Measurements from ENCODE around the gene CARD8. TPM values are rescaled to one million over a fixed set of nuclear protein-coding genes. Genes with fewer than 3 reads are reported as not detected.
A peak's percentile ranks its signal among the peaks of the same experiment; 100 is the strongest.
"Not testable (repeated sequence)": the region's sequence is repeated elsewhere in the genome, so short reads cannot be mapped to it uniquely, and the experiment has no call there.

CARD8 gene
- total RNA-seq, 2 experiments from 2014 or later, result 247 to 253 TPM

- H3K4me1 Mint-ChIP-seq, result peaks cover 34% of the 10 kb centered on the region
- ChIA-PET POLR2A (no interaction called here), CTCF (no interaction called here)
- no peak for DNase-seq
- H3K9me3 Mint-ChIP-seq, result no peaks in the 10 kb centered on the region
- H3K27me3 Mint-ChIP-seq, result no peaks in the 10 kb centered on the region
- peaks cover 78% of the 10 kb centered on the region for H3K36me3 Mint-ChIP-seq (ENCODE audit: low read depth)
- no peak overlapping the region for H3K4me3 Mint-ChIP-seq
- no peak overlapping the region for H3K27ac Mint-ChIP-seq
Observed at GRCh38 chr19:48237057-48237456, 18.7 kb downstream of the CARD8 start.

- peak overlapping the region; percentile 48 for H3K27ac Mint-ChIP-seq
- ChIA-PET POLR2A (interaction anchor here (1.0 to 1.5 kb wide), 2 partner anchors 25 to 30 kb away, joined by 4 read pairs; partner anchors contain the start of gene CARD8), CTCF (interaction anchor here (0.6 to 1.0 kb wide), 2 partner anchors 27 to 124 kb away, joined by 3 read pairs; no protein-coding TSS in a partner anchor)
- H3K4me1 Mint-ChIP-seq, result peaks cover 36% of the 10 kb centered on the region
- no peak overlapping the region for H3K4me3 Mint-ChIP-seq
- peaks cover 85% of the 10 kb centered on the region for H3K36me3 Mint-ChIP-seq (ENCODE audit: low read depth)
- H3K27me3 Mint-ChIP-seq, result no peaks in the 10 kb centered on the region
- H3K9me3 Mint-ChIP-seq, result no peaks in the 10 kb centered on the region
- peak; percentile 70 for DNase-seq
Observed at GRCh38 chr19:48230555-48231129, 25.1 kb downstream of the CARD8 start.

GRCh38 chr19:48221628-48222027 is 34.1 kb downstream of the CARD8 start:
- POLR2A ChIA-PET, result interaction anchor here (1.0 kb wide), 1 partner anchor 16 kb away, joined by 3 read pairs; no protein-coding TSS in a partner anchor

GRCh38 chr19:48220784-48221183 is 34.9 kb downstream of the CARD8 start:
- DNase-seq, H3K27ac Mint-ChIP-seq, CTCF ChIA-PET, H3K27me3 Mint-ChIP-seq, H3K4me1 Mint-ChIP-seq, H3K9me3 Mint-ChIP-seq, H3K4me3 Mint-ChIP-seq: not testable (repeated sequence)
- POLR2A ChIA-PET, result interaction anchor here (1.0 kb wide), 1 partner anchor 15 kb away, joined by 3 read pairs; no protein-coding TSS in a partner anchor
- peaks cover 62% of the 10 kb centered on the region for H3K36me3 Mint-ChIP-seq (ENCODE audit: low read depth)

More at GRCh38 chr19:48221628-48222027, 34.1 kb downstream of the CARD8 start:
- no peaks in the 10 kb centered on the region for H3K9me3 Mint-ChIP-seq
- CTCF ChIA-PET, result no interaction called here
- H3K36me3 Mint-ChIP-seq (ENCODE audit: low read depth), result peaks cover 58% of the 10 kb centered on the region
- no peaks in the 10 kb centered on the region for H3K4me1 Mint-ChIP-seq
- DNase-seq, result no peak
- H3K4me3 Mint-ChIP-seq, result no peak overlapping the region
- H3K27me3 Mint-ChIP-seq, result no peaks in the 10 kb centered on the region
- no peak overlapping the region for H3K27ac Mint-ChIP-seq

- ChIA-PET POLR2A (interaction anchor here (0.7 to 1.4 kb wide), 2 partner anchors 11 to 31 kb away, joined by 3 to 4 read pairs; no protein-coding TSS in a partner anchor), CTCF (interaction anchor here (0.8 to 1.2 kb wide), 2 partner anchors 11 to 41 kb away, joined by 3 to 4 read pairs; no protein-coding TSS in a partner anchor)
- Mint-ChIP-seq H3K4me1 (no peaks in the 10 kb centered on the region), H3K27me3 (no peaks in the 10 kb centered on the region), H3K9me3 (no peaks in the 10 kb centered on the region), H3K27ac (peak overlapping the region; percentile 40), H3K36me3 (ENCODE audit: low read depth) (peaks cover 64% of the 10 kb centered on the region), H3K4me3 (no peak overlapping the region)
- DNase-seq, result no peak
Observed at GRCh38 chr19:48218997-48219396, 36.7 kb downstream of the CARD8 start.

GRCh38 chr19:48216933-48217332 is 38.8 kb downstream of the CARD8 start:
- ChIA-PET CTCF (interaction anchor here (2.2 kb wide), 1 partner anchor 13 kb away, joined by 7 read pairs; no protein-coding TSS in a partner anchor), POLR2A (interaction anchor here (1.0 to 3.5 kb wide), 2 partner anchors 13 to 44 kb away, joined by 3 to 22 read pairs; no protein-coding TSS in a partner anchor)
- no peak overlapping the region for H3K4me3 Mint-ChIP-seq
- peaks cover 74% of the 10 kb centered on the region for H3K36me3 Mint-ChIP-seq (ENCODE audit: low read depth)
- no peaks in the 10 kb centered on the region for H3K9me3 Mint-ChIP-seq
- no peaks in the 10 kb centered on the region for H3K27me3 Mint-ChIP-seq
- H3K4me1 Mint-ChIP-seq, result no peaks in the 10 kb centered on the region
- DNase-seq, result no peak
- no peak overlapping the region for H3K27ac Mint-ChIP-seq

- H3K27ac Mint-ChIP-seq, result no peak overlapping the region
- peaks cover 8% of the 10 kb centered on the region for H3K4me1 Mint-ChIP-seq
- H3K36me3 Mint-ChIP-seq (ENCODE audit: low read depth), result peaks cover 85% of the 10 kb centered on the region
- DNase-seq, result no peak
- CTCF ChIA-PET, result interaction anchor here (1.4 kb wide), 1 partner anchor 47 kb away, joined by 4 read pairs; no protein-coding TSS in a partner anchor
- POLR2A ChIA-PET, result interaction anchor here (2.1 kb wide), 1 partner anchor 10 kb away, joined by 14 read pairs; no protein-coding TSS in a partner anchor
- no peaks in the 10 kb centered on the region for H3K9me3 Mint-ChIP-seq
- H3K4me3 Mint-ChIP-seq, result no peak overlapping the region
- no peaks in the 10 kb centered on the region for H3K27me3 Mint-ChIP-seq
Observed at GRCh38 chr19:48213959-48214358, 41.8 kb downstream of the CARD8 start.

- Mint-ChIP-seq H3K36me3 (ENCODE audit: low read depth) (peaks cover 74% of the 10 kb centered on the region), H3K27ac (peak overlapping the region; percentile 79), H3K27me3 (no peaks in the 10 kb centered on the region), H3K4me3 (no peak overlapping the region), H3K4me1 (peaks cover 29% of the 10 kb centered on the region), H3K9me3 (no peaks in the 10 kb centered on the region)
- POLR2A ChIA-PET, result no interaction called here
- DNase-seq, result no peak
- CTCF ChIA-PET, result interaction anchor here (0.6 kb wide), 1 partner anchor 106 kb away, joined by 3 read pairs; no protein-coding TSS in a partner anchor
Observed at GRCh38 chr19:48210005-48210404, 45.7 kb downstream of the CARD8 start.

- H3K27ac Mint-ChIP-seq, result peak overlapping the region; percentile 2
- no peak overlapping the region for H3K4me3 Mint-ChIP-seq
- peaks cover 33% of the 10 kb centered on the region for H3K4me1 Mint-ChIP-seq
- H3K36me3 Mint-ChIP-seq (ENCODE audit: low read depth), result peaks cover 47% of the 10 kb centered on the region
- ChIA-PET POLR2A (interaction anchor here (1.6 to 6.5 kb wide), 3 partner anchors 15 to 51 kb away, joined by 3 to 101 read pairs (median 34); partner anchors contain the start of gene CARD8), CTCF (no interaction called here)
- H3K27me3 Mint-ChIP-seq, result no peaks in the 10 kb centered on the region
- H3K9me3 Mint-ChIP-seq, result no peaks in the 10 kb centered on the region
- no peak for DNase-seq
Observed at GRCh38 chr19:48206397-48207093, 49.2 kb downstream of the CARD8 start.

GRCh38 chr19:48203794-48204628 is 51.7 kb downstream of the CARD8 start:
- no peak overlapping the region for H3K4me3 Mint-ChIP-seq
- no peak overlapping the region for H3K27ac Mint-ChIP-seq
- ChIA-PET CTCF (interaction anchor here (0.5 to 3.4 kb wide), 22 partner anchors 9 to 380 kb away, joined by 3 to 31 read pairs (median 5); partner anchors contain the start of genes CARD8, KDELR1, SYNGR4 and TMEM143), POLR2A (interaction anchor here (0.7 to 6.5 kb wide), 20 partner anchors 9 to 130 kb away, joined by 3 to 101 read pairs (median 5); partner anchors contain the start of genes CARD8, EMP3, LIG1 and PLA2G4C)
- peak; percentile 93 for DNase-seq
- H3K4me1 Mint-ChIP-seq, result peaks cover 25% of the 10 kb centered on the region
- no peaks in the 10 kb centered on the region for H3K9me3 Mint-ChIP-seq
- H3K36me3 Mint-ChIP-seq (ENCODE audit: low read depth), result peaks cover 26% of the 10 kb centered on the region
- no peaks in the 10 kb centered on the region for H3K27me3 Mint-ChIP-seq

- no peak for DNase-seq
Observed at GRCh38 chr19:48203222-48203793, 52.4 kb downstream of the CARD8 start.

More at GRCh38 chr19:48203222-48203793, 52.4 kb downstream of the CARD8 start:
- Mint-ChIP-seq H3K27ac (no peak overlapping the region), H3K4me3 (no peak overlapping the region), H3K27me3 (no peaks in the 10 kb centered on the region), H3K9me3 (no peaks in the 10 kb centered on the region), H3K36me3 (ENCODE audit: low read depth) (peaks cover 23% of the 10 kb centered on the region), H3K4me1 (peaks cover 24% of the 10 kb centered on the region)
- ChIA-PET POLR2A (interaction anchor here (0.7 to 6.5 kb wide), 17 partner anchors 9 to 130 kb away, joined by 3 to 101 read pairs (median 6); partner anchors contain the start of genes CARD8, EMP3, LIG1 and PLA2G4C), CTCF (interaction anchor here (0.5 to 3.4 kb wide), 22 partner anchors 9 to 381 kb away, joined by 3 to 31 read pairs (median 5); partner anchors contain the start of genes CARD8, KDELR1, SYNGR4 and TMEM143)

Measured in activated CD4-positive, alpha-beta memory T cell treated with anti-CD3 and anti-CD28 coated beads, Interleukin-2, amount 10 ng/mL, durations not matched to agents 7 days and 5 days (primary cell).